SK-N-SH (cell line): Measurements from ENCODE around the gene SYT7. TPM values are rescaled to one million over a fixed set of nuclear protein-coding genes. Genes with fewer than 3 reads are reported as not detected.

Source experiments
- CTCF ChIA-PET: fragments of 300-600, 350-600 bp; formaldehyde crosslinking; extraction: SDS; loops from one replicate; lab custom pipeline; 2021; lab: Yijun Ruan, JAX
- POLR2A ChIA-PET: fragments of 350-600 bp; sonication (Branson Sonifier 250); formaldehyde crosslinking; extraction: SDS; loops from one replicate; lab custom pipeline; 2020; ENCODE audit warnings: antibody characterized with exemption, inconsistent platforms; lab: Yijun Ruan, JAX
- DNase-seq: peaks from one replicate; pipeline ENCODE4 v3.0.0; 2012
- H2AFZ ChIP-seq: fragments of 200-600 bp; sonication (generic); 2 replicates; pipeline ENCODE4 v1.8.1; 2016; ENCODE audit warnings: antibody characterized with exemption, mild to moderate bottlenecking, low read depth
- H3F3A ChIP-seq: fragments of 200-600 bp; sonication (generic); replicated peaks from 2 replicates; pipeline ENCODE3; 2016; ENCODE audit warnings: antibody characterized with exemption, mild to moderate bottlenecking; ENCODE audit not compliant: insufficient read depth
- H3K27ac ChIP-seq, 2 experiments: fragments of 200-500 bp in 1 of 2; fragments of 200-600 bp in 1 of 2; sonication (Bioruptor generic) in 1 of 2; sonication (generic), shearing (Covaris generic) in 1 of 2; 2 replicates each; pipeline versions ENCODE4 v1.5.1 to v1.6.1; 2014 to 2016; ENCODE audit warnings: low read depth in 2 of 2, inconsistent platforms in 1 of 2, low read length in 1 of 2, mild to moderate bottlenecking in 1 of 2, mixed read lengths in 1 of 2
- H3K27me3 ChIP-seq: fragments of 200-600 bp; sonication (generic), shearing (Covaris generic); 2 replicates; pipeline ENCODE4 v1.6.1; 2016; ENCODE audit warnings: mixed run types; ENCODE audit not compliant: insufficient read depth
- H3K36me3 ChIP-seq, 2 experiments: fragments of 200-500 bp in 1 of 2; fragments of 200-600 bp in 1 of 2; sonication (Bioruptor generic) in 1 of 2; sonication (generic) in 1 of 2; replicated peaks in 1 of 2; 2 replicates each; pipeline versions ENCODE3 to v1.5.1; 2014 to 2016; ENCODE audit warnings: low read length in 1 of 2, mild to moderate bottlenecking in 1 of 2; ENCODE audit not compliant: insufficient read depth in 2 of 2, control insufficient read depth in 1 of 2
- H3K4me1 ChIP-seq, 2 experiments: fragments of 200-500 bp in 1 of 2; fragments of 200-600 bp in 1 of 2; sonication (Bioruptor generic) in 1 of 2; sonication (generic), shearing (Covaris generic) in 1 of 2; 2 replicates each; pipeline versions ENCODE4 v1.5.1 to v1.6.1; 2014 to 2016; ENCODE audit warnings: low read depth in 1 of 2, low read length in 1 of 2, mixed run types in 1 of 2; ENCODE audit not compliant: insufficient read depth in 2 of 2, control insufficient read depth in 1 of 2
- H3K4me2 ChIP-seq: fragments of 200-600 bp; sonication (generic), shearing (Covaris generic); 2 replicates; pipeline ENCODE4 v1.6.1; 2017; ENCODE audit warnings: mixed run types
- H3K4me3 ChIP-seq, 2 experiments: fragments of 200-500 bp in 1 of 2; fragments of 200-600 bp in 1 of 2; sonication (Bioruptor generic) in 1 of 2; sonication (generic), shearing (Covaris generic) in 1 of 2; 2 replicates each; pipeline versions ENCODE4 v1.5.1 to v1.8.1; 2014 to 2016; ENCODE audit warnings: low read depth in 2 of 2, inconsistent platforms in 1 of 2, low read length in 1 of 2, mild to moderate bottlenecking in 1 of 2, mixed read lengths in 1 of 2, moderate library complexity in 1 of 2
- H3K79me2 ChIP-seq: fragments of 200-600 bp; sonication (generic); 2 replicates; pipeline ENCODE4 v1.8.1; 2017; ENCODE audit warnings: mild to moderate bottlenecking; ENCODE audit not compliant: insufficient read depth
- H3K9ac ChIP-seq: fragments of 200-600 bp; sonication (generic); 2 replicates; pipeline ENCODE4 v1.6.1; 2017; ENCODE audit warnings: mixed run types
- H3K9me2 ChIP-seq: fragments of 200-600 bp; sonication (generic); 2 replicates; pipeline ENCODE4 v1.6.1; 2017; ENCODE audit warnings: mixed run types
- H3K9me3 ChIP-seq: fragments of 200-600 bp; sonication (generic); 2 replicates; pipeline ENCODE4 v1.6.1; 2017; ENCODE audit warnings: mixed run types, mild to moderate bottlenecking, moderate library complexity
- H4K20me1 ChIP-seq: fragments of 200-600 bp; sonication (generic); 2 replicates; pipeline ENCODE4 v1.6.1; 2017; ENCODE audit warnings: mild to moderate bottlenecking, mixed run types; ENCODE audit not compliant: insufficient read depth
- CHD2 ChIP-seq: fragments of 150-350 bp; IDR thresholded peaks from 2 replicates; pipeline ENCODE4 v1.6.1; 2018; ENCODE audit warnings: low read length; ENCODE audit not compliant: partially characterized antibody
- ELF1 ChIP-seq: IDR thresholded peaks from 2 replicates; pipeline ENCODE4 v1.4.0; 2012
- EP300 ChIP-seq, 2 experiments: IDR thresholded peaks; 2 replicates each; pipeline versions ENCODE4 v1.4.0 to v1.6.1; 2012; ENCODE audit warnings: borderline replicate concordance in 1 of 2, low read depth in 1 of 2, low read length in 1 of 2
- FOSL2 ChIP-seq: IDR thresholded peaks from 2 replicates; pipeline ENCODE4 v1.4.0; 2012; ENCODE audit warnings: low read depth, mild to moderate bottlenecking, moderate library complexity, borderline replicate concordance
- FOXJ3 ChIP-seq: sonication (generic); formaldehyde crosslinking; IDR thresholded peaks from 2 replicates; pipeline ENCODE4 v1.5.1; 2020; ENCODE audit warnings: mild to moderate bottlenecking, missing genetic modification reagents
- FOXM1 ChIP-seq: IDR thresholded peaks from 2 replicates; pipeline ENCODE4 v1.4.0; 2012; ENCODE audit warnings: low read depth, mild to moderate bottlenecking
- GABPA ChIP-seq: IDR thresholded peaks from 2 replicates; pipeline ENCODE4 v1.4.0; 2012; ENCODE audit warnings: low read depth, mild to moderate bottlenecking
- GATA2 ChIP-seq: sonication (generic); formaldehyde crosslinking; IDR thresholded peaks from 2 replicates; pipeline ENCODE4 v1.5.0; 2020; ENCODE audit warnings: mild to moderate bottlenecking, missing genetic modification reagents
- RXRA ChIP-seq: IDR thresholded peaks from 2 replicates; pipeline ENCODE4 v1.4.0; 2012; ENCODE audit warnings: low read depth, mild to moderate bottlenecking, borderline replicate concordance
- TEAD4 ChIP-seq: IDR thresholded peaks from 2 replicates; pipeline ENCODE4 v1.4.0; 2012; ENCODE audit warnings: mild to moderate bottlenecking, borderline replicate concordance; ENCODE audit not compliant: insufficient read depth
- YY1 ChIP-seq: IDR thresholded peaks from 2 replicates; pipeline ENCODE4 v1.4.0; 2012; ENCODE audit warnings: low read depth, mild to moderate bottlenecking
- WGBS: methylation state at CpG from one replicate; pipeline ENCODE4 v1.1.6; 2017; ENCODE audit warnings: low lambda C conversion rate; 5-methylcytosine and 5-hydroxymethylcytosine counted together
- polyA plus RNA-seq, 3 experiments: library from polyadenylated mRNA; depleted of rRNA; stranded (reverse); fragments of >200 nt; gene quantifications; 2 replicates each; pipeline ENCODE4 v1.2.3, GENCODE V29; 2012
- TF ChIP-seq, protein P1 (sequence below): IDR thresholded peaks from 2 replicates; pipeline ENCODE4 v1.4.0; 2012; ENCODE audit warnings: low read depth
- TF ChIP-seq, protein P2 (sequence below): fragments of 150-350 bp; IDR thresholded peaks from 2 replicates; pipeline ENCODE4 v1.6.1; 2017; ENCODE audit warnings: antibody characterized with exemption, low read length, low read depth, borderline replicate concordance
- TF ChIP-seq, protein P3 (sequence below): fragments of 200-600 bp; sonication (generic); IDR thresholded peaks from 2 replicates; pipeline ENCODE4 v1.6.1; 2017; ENCODE audit warnings: antibody characterized with exemption, mild to moderate bottlenecking, moderate library complexity
- TF ChIP-seq, protein P4 (sequence below): IDR thresholded peaks from 2 replicates; pipeline ENCODE4 v1.6.1; 2012; ENCODE audit warnings: mild to moderate bottlenecking, low read depth, low read length, moderate library complexity
- TF ChIP-seq, protein P5 (sequence below): IDR thresholded peaks from 2 replicates; pipeline ENCODE4 v1.4.0; 2012; ENCODE audit warnings: low read depth, borderline replicate concordance

SYT7 gene
- polyA plus RNA-seq, 1 of the 3 experiments (the other 2 are of a cell fraction), result 1.1 TPM

DNA sequence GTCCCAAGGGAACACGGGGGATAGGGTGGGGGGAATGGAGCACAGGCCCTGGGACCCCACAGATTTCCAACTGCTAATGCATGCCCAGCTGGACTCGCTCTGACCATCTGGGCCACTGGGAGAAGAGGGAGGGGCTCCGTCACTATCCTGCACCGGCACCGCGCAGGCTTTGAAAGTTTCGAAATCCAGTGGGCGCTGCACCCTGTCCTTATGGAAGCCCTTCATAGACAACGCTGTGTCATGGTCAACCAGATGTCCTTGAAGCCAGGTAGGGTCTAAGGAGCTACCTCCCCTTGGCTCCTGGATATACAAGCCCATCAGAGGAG is 42.3 kb downstream of the SYT7 start:
- POLR2A ChIA-PET, result no interaction called here
- H3K27ac ChIP-seq, result peak overlapping the region in 1 of 2 experiments; percentile 94; a peak in 1 of 4 replicates
- H3K79me2 ChIP-seq, result no peaks in the 10 kb centered on the region
- H3K9me3 ChIP-seq, result no peaks in the 10 kb centered on the region
- H3K9me2 ChIP-seq, result no peaks in the 10 kb centered on the region
- no peaks in the 10 kb centered on the region for H3K36me3 ChIP-seq
- TF ChIP-seq FOXJ3 (CRISPR knock-in tag) (no peak), EP300 (IDR thresholded peaks at IDR 0.05; ENCODE audit: borderline replicate concordance in 1 of 2, low read depth in 1 of 2, low read length in 1 of 2) (no peak), ELF1 (no peak), GABPA (no peak), CHD2 (no peak), YY1 (no peak), FOXM1 (no peak), GATA2 (CRISPR knock-in tag) (no peak), FOSL2 (no peak), RXRA (no peak), TEAD4 (no peak)
- TF ChIP-seq, protein P1, sequence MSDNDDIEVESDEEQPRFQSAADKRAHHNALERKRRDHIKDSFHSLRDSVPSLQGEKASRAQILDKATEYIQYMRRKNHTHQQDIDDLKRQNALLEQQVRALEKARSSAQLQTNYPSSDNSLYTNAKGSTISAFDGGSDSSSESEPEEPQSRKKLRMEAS, result no peak
- TF ChIP-seq, protein P2, sequence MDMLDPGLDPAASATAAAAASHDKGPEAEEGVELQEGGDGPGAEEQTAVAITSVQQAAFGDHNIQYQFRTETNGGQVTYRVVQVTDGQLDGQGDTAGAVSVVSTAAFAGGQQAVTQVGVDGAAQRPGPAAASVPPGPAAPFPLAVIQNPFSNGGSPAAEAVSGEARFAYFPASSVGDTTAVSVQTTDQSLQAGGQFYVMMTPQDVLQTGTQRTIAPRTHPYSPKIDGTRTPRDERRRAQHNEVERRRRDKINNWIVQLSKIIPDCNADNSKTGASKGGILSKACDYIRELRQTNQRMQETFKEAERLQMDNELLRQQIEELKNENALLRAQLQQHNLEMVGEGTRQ, result no peak
- TF ChIP-seq, protein P3, sequence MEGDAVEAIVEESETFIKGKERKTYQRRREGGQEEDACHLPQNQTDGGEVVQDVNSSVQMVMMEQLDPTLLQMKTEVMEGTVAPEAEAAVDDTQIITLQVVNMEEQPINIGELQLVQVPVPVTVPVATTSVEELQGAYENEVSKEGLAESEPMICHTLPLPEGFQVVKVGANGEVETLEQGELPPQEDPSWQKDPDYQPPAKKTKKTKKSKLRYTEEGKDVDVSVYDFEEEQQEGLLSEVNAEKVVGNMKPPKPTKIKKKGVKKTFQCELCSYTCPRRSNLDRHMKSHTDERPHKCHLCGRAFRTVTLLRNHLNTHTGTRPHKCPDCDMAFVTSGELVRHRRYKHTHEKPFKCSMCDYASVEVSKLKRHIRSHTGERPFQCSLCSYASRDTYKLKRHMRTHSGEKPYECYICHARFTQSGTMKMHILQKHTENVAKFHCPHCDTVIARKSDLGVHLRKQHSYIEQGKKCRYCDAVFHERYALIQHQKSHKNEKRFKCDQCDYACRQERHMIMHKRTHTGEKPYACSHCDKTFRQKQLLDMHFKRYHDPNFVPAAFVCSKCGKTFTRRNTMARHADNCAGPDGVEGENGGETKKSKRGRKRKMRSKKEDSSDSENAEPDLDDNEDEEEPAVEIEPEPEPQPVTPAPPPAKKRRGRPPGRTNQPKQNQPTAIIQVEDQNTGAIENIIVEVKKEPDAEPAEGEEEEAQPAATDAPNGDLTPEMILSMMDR, result no peak
- TF ChIP-seq, protein P4, sequence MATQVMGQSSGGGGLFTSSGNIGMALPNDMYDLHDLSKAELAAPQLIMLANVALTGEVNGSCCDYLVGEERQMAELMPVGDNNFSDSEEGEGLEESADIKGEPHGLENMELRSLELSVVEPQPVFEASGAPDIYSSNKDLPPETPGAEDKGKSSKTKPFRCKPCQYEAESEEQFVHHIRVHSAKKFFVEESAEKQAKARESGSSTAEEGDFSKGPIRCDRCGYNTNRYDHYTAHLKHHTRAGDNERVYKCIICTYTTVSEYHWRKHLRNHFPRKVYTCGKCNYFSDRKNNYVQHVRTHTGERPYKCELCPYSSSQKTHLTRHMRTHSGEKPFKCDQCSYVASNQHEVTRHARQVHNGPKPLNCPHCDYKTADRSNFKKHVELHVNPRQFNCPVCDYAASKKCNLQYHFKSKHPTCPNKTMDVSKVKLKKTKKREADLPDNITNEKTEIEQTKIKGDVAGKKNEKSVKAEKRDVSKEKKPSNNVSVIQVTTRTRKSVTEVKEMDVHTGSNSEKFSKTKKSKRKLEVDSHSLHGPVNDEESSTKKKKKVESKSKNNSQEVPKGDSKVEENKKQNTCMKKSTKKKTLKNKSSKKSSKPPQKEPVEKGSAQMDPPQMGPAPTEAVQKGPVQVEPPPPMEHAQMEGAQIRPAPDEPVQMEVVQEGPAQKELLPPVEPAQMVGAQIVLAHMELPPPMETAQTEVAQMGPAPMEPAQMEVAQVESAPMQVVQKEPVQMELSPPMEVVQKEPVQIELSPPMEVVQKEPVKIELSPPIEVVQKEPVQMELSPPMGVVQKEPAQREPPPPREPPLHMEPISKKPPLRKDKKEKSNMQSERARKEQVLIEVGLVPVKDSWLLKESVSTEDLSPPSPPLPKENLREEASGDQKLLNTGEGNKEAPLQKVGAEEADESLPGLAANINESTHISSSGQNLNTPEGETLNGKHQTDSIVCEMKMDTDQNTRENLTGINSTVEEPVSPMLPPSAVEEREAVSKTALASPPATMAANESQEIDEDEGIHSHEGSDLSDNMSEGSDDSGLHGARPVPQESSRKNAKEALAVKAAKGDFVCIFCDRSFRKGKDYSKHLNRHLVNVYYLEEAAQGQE, result no peak
- TF ChIP-seq, protein P5, sequence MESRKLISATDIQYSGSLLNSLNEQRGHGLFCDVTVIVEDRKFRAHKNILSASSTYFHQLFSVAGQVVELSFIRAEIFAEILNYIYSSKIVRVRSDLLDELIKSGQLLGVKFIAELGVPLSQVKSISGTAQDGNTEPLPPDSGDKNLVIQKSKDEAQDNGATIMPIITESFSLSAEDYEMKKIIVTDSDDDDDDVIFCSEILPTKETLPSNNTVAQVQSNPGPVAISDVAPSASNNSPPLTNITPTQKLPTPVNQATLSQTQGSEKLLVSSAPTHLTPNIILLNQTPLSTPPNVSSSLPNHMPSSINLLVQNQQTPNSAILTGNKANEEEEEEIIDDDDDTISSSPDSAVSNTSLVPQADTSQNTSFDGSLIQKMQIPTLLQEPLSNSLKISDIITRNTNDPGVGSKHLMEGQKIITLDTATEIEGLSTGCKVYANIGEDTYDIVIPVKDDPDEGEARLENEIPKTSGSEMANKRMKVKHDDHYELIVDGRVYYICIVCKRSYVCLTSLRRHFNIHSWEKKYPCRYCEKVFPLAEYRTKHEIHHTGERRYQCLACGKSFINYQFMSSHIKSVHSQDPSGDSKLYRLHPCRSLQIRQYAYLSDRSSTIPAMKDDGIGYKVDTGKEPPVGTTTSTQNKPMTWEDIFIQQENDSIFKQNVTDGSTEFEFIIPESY, result no peak
- DNase-seq, result no peak
- 100% methylated on average over 1 of the region's 9 CpGs for WGBS
- H3K27me3 ChIP-seq, result no peaks in the 10 kb centered on the region
- H3K9ac ChIP-seq, result no peak overlapping the region
- H3K4me2 ChIP-seq, result no peak overlapping the region
- peaks cover 0 to 90% of the 10 kb centered on the region in 2 experiments; a peak in 2 of 4 replicates for H3K4me1 ChIP-seq
- no peaks in the 10 kb centered on the region for H4K20me1 ChIP-seq
- H3K4me3 ChIP-seq, result no peak overlapping the region
- no peaks in the 10 kb centered on the region for H3F3A ChIP-seq
- CTCF ChIA-PET, result interaction anchor here (1.3 to 2.6 kb wide), 3 partner anchors 22 to 42 kb away, joined by 4 to 10 read pairs (median 10); no protein-coding TSS in a partner anchor
- no peak overlapping the region for H2AFZ ChIP-seq
